ENCODE results near the gene APBB2.

The APBB2 gene

DNA sequence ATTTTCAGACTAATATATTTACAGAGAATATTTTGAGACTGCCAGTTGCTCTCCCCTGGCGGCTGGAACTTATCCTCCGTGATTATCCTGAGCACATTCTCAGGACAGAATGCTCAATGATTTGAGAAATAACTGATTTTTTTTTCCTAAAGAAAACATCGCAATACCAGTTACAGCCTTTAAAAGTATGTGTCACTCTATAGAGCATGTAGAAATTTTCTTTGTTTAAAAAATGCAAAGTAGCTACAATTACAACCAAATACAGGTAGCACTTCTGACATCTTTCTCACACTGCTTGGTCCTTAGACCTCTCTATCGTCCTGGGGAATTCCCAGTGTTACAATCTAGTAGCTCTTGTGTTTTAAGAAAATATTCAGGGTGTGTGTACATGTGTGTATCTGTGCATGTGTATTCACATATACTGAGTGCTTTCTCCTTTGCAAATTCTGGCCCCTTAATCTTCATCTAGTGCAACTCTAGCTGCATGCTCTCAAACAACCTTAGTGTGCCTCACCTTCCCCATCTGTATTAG, 13.8 kb downstream of the APBB2 start:
- H3K36me3 ChIP-seq (ENCODE audit: control insufficient read depth, low read length) = 0 out of 2 replicates have a peak, but pooled peaks cover 3% of the 10 kb centered on the region
- peaks cover 11% of the 10 kb centered on the region for H4K20me1 ChIP-seq (ENCODE audit: control insufficient read depth, insufficient read depth, low read depth, low read length)
- H3K27me3 ChIP-seq (ENCODE audit: control insufficient read depth, low read length) = no peaks in the 10 kb centered on the region
- no peak overlapping the region for H3K4me2 ChIP-seq (ENCODE audit: low read length)
- peaks cover 100% of the 10 kb centered on the region for H3K79me2 ChIP-seq (ENCODE audit: control insufficient read depth, low read length)
- no peaks in the 10 kb centered on the region for H3K9me3 ChIP-seq (ENCODE audit: control insufficient read depth, insufficient read depth, low read length)
- H3F3A ChIP-seq (ENCODE audit: control insufficient read depth, insufficient read depth) = no peaks in the 10 kb centered on the region
- TF ChIP-seq, protein P1, sequence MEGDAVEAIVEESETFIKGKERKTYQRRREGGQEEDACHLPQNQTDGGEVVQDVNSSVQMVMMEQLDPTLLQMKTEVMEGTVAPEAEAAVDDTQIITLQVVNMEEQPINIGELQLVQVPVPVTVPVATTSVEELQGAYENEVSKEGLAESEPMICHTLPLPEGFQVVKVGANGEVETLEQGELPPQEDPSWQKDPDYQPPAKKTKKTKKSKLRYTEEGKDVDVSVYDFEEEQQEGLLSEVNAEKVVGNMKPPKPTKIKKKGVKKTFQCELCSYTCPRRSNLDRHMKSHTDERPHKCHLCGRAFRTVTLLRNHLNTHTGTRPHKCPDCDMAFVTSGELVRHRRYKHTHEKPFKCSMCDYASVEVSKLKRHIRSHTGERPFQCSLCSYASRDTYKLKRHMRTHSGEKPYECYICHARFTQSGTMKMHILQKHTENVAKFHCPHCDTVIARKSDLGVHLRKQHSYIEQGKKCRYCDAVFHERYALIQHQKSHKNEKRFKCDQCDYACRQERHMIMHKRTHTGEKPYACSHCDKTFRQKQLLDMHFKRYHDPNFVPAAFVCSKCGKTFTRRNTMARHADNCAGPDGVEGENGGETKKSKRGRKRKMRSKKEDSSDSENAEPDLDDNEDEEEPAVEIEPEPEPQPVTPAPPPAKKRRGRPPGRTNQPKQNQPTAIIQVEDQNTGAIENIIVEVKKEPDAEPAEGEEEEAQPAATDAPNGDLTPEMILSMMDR (IDR thresholded peaks at IDR 0.05; ENCODE audit: low read depth, low read length, poor library complexity, severe bottlenecking) = no peak
- no peak for TF ChIP-seq EZH2phosphoT487 (IDR thresholded peaks at IDR 0.05; ENCODE audit: borderline replicate concordance, low read length)
- H3K9me2 ChIP-seq (replicated peaks; ENCODE audit: control insufficient read depth, low read length) = no peaks in the 10 kb centered on the region
- H3K27ac ChIP-seq (ENCODE audit: low read depth, low read length) = no peak overlapping the region
- peaks cover 32% of the 10 kb centered on the region for H3K4me1 ChIP-seq (ENCODE audit: control insufficient read depth, low read length)
- no peak overlapping the region for H3K4me3 ChIP-seq (ENCODE audit: low read length)

GRCh38 chr4:41199788-41200187, 14.6 kb downstream of the APBB2 start:
- no peak for TF ChIP-seq EZH2phosphoT487 (IDR thresholded peaks at IDR 0.05; ENCODE audit: borderline replicate concordance, low read length)
- TF ChIP-seq, protein P1 (IDR thresholded peaks at IDR 0.05; ENCODE audit: low read depth, low read length, poor library complexity, severe bottlenecking) = no peak
- Histone ChIP-seq H3K27ac (ENCODE audit: low read depth, low read length) (no peak overlapping the region), H3K4me3 (ENCODE audit: low read length) (no peak overlapping the region), H4K20me1 (ENCODE audit: control insufficient read depth, insufficient read depth, low read depth, low read length) (peaks cover 11% of the 10 kb centered on the region), H3K9me2 (replicated peaks; ENCODE audit: control insufficient read depth, low read length) (no peaks in the 10 kb centered on the region), H3K27me3 (ENCODE audit: control insufficient read depth, low read length) (no peaks in the 10 kb centered on the region), H3K9me3 (ENCODE audit: control insufficient read depth, insufficient read depth, low read length) (no peaks in the 10 kb centered on the region), H3K4me2 (ENCODE audit: low read length) (peak overlapping the region; percentile 17), H3K79me2 (ENCODE audit: control insufficient read depth, low read length) (peaks cover 100% of the 10 kb centered on the region), H3K36me3 (ENCODE audit: control insufficient read depth, low read length) (0 out of 2 replicates have a peak, but pooled peaks cover 3% of the 10 kb centered on the region), H3K4me1 (ENCODE audit: control insufficient read depth, low read length) (peaks cover 32% of the 10 kb centered on the region), H3F3A (ENCODE audit: control insufficient read depth, insufficient read depth) (no peaks in the 10 kb centered on the region)

DNA sequence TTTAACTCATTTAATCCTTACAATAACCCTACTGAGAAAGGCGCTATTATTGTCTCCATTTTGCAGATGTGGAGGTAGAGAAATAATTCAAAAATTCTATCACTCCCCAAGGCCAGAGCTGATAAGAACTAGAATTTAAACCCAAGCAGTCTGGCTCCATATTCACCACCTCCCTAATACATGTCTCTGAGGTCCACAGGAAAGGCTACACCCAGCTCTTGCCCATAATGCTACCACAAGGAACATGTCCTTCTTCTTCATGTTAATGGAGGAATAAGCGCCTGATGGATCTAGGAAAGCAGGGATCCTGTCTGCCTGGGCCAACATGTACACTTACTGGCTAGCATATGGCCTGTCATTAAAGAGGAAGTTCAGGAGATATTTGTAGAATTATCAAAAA, 16.3 kb downstream of the APBB2 start:
- no peaks in the 10 kb centered on the region for H3K9me2 ChIP-seq (replicated peaks; ENCODE audit: control insufficient read depth, low read length)
- H3K36me3 ChIP-seq (ENCODE audit: control insufficient read depth, low read length) = 0 out of 2 replicates have a peak, but pooled peaks cover 6% of the 10 kb centered on the region
- no peaks in the 10 kb centered on the region for H3K9me3 ChIP-seq (ENCODE audit: control insufficient read depth, insufficient read depth, low read length)
- TF ChIP-seq, protein P1 (IDR thresholded peaks at IDR 0.05; ENCODE audit: low read depth, low read length, poor library complexity, severe bottlenecking) = no peak
- no peak for TF ChIP-seq EZH2phosphoT487 (IDR thresholded peaks at IDR 0.05; ENCODE audit: borderline replicate concordance, low read length)
- H3K79me2 ChIP-seq (ENCODE audit: control insufficient read depth, low read length) = peaks cover 96% of the 10 kb centered on the region
- H3K4me1 ChIP-seq (ENCODE audit: control insufficient read depth, low read length) = peaks cover 43% of the 10 kb centered on the region
- H3K27ac ChIP-seq (ENCODE audit: low read depth, low read length) = no peak overlapping the region
- H3K4me2 ChIP-seq (ENCODE audit: low read length) = no peak overlapping the region
- H3K4me3 ChIP-seq (ENCODE audit: low read length) = no peak overlapping the region
- H4K20me1 ChIP-seq (ENCODE audit: control insufficient read depth, insufficient read depth, low read depth, low read length) = peaks cover 11% of the 10 kb centered on the region; the same call in 1 of the 2 replicates
- no peaks in the 10 kb centered on the region for H3F3A ChIP-seq (ENCODE audit: control insufficient read depth, insufficient read depth)
- H3K27me3 ChIP-seq (ENCODE audit: control insufficient read depth, low read length) = no peaks in the 10 kb centered on the region

All from DOHH2 (cell line).